Measurements from ENCODE around the gene ANKRD16.

Gene ANKRD16

GRCh38 chr10:5891009-5891408, 1.3 kb upstream of the ANKRD16 start:
- TF ChIP-seq POLR2AphosphoS5 (IDR thresholded peaks at IDR 0.05; ENCODE audit: low read depth, low read length), result no peak
- no peak for TF ChIP-seq REST (IDR thresholded peaks at IDR 0.05; ENCODE audit: insufficient read depth in 1 of 2, low read depth in 2 of 2, low read length in 2 of 2)

GRCh38 chr10:5890452-5890915, 791 bp upstream of the ANKRD16 start:
- TF ChIP-seq TAF1 (IDR thresholded peaks at IDR 0.05; ENCODE audit: borderline replicate concordance, insufficient read depth, low read length) (no peak), FOXP2 (optimal IDR thresholded peaks at IDR 0.05; ENCODE audit: borderline replicate concordance, extremely low read depth, extremely low read length, insufficient read depth) (no peak), POLR2AphosphoS5 (IDR thresholded peaks at IDR 0.05; ENCODE audit: low read depth, low read length) (no peak), SIN3A (IDR thresholded peaks at IDR 0.05; ENCODE audit: borderline replicate concordance, insufficient read depth, low read length) (no peak), REST (IDR thresholded peaks at IDR 0.05; ENCODE audit: insufficient read depth in 1 of 2, low read depth in 2 of 2, low read length in 2 of 2) (no peak)

GRCh38 chr10:5888843-5889623, 660 bp downstream of the ANKRD16 start:
- TF ChIP-seq POLR2AphosphoS5 (IDR thresholded peaks at IDR 0.05; ENCODE audit: low read depth, low read length), result no peak
- no peak for TF ChIP-seq REST (IDR thresholded peaks at IDR 0.05; ENCODE audit: insufficient read depth in 1 of 2, low read depth in 2 of 2, low read length in 2 of 2)
- no peak for TF ChIP-seq SIN3A (IDR thresholded peaks at IDR 0.05; ENCODE audit: borderline replicate concordance, insufficient read depth, low read length)
- 0 out of 2 replicates have a peak, but pooled peaks have one; percentile 21 for TF ChIP-seq TAF1 (IDR thresholded peaks at IDR 0.05; ENCODE audit: borderline replicate concordance, insufficient read depth, low read length)
- peak; percentile 17 for TF ChIP-seq FOXP2 (optimal IDR thresholded peaks at IDR 0.05; ENCODE audit: borderline replicate concordance, extremely low read depth, extremely low read length, insufficient read depth)

GRCh38 chr10:5888351-5888750, 1.3 kb downstream of the ANKRD16 start:
- TF ChIP-seq POLR2AphosphoS5 (IDR thresholded peaks at IDR 0.05; ENCODE audit: low read depth, low read length) (no peak), SIN3A (IDR thresholded peaks at IDR 0.05; ENCODE audit: borderline replicate concordance, insufficient read depth, low read length) (no peak), FOXP2 (optimal IDR thresholded peaks at IDR 0.05; ENCODE audit: borderline replicate concordance, extremely low read depth, extremely low read length, insufficient read depth) (no peak), REST (IDR thresholded peaks at IDR 0.05; ENCODE audit: insufficient read depth in 1 of 2, low read depth in 2 of 2, low read length in 2 of 2) (no peak), TAF1 (IDR thresholded peaks at IDR 0.05; ENCODE audit: borderline replicate concordance, insufficient read depth, low read length) (no peak)
